ENCODE results near the gene SLC26A2. TPM values are rescaled to one million over a fixed set of nuclear protein-coding genes. Genes with fewer than 3 reads are reported as not detected.
A peak's percentile ranks its signal among the peaks of the same experiment; 100 is the strongest.

SLC26A2 gene
- total and polyA plus RNA-seq, 7 donors = 6.4 to 88.8 (median 12.1) TPM

- no peak for DNase-seq
- intact Hi-C loops (cut with DNase I) = no loop called here
- H3K27ac ChIP-seq = no peak overlapping the region
Observed at GRCh38 chr5:149953436-149954121, 7.0 kb upstream of the SLC26A2 start.

GRCh38 chr5:149954798-149955197 lies 5.8 kb upstream of the SLC26A2 start:
- 76 to 81% methylated on average over 6 of the region's 6 CpGs for WGBS, 2 donors
- H3K4me3 ChIP-seq = no peak overlapping the region
- no peaks in the 10 kb centered on the region for H3K9me3 ChIP-seq
- H3K27ac ChIP-seq = no peak overlapping the region
- H3K36me3 ChIP-seq = no peaks in the 10 kb centered on the region
- TF ChIP-seq POLR2A (IDR thresholded peaks at IDR 0.05) (no peak), CTCF (IDR thresholded peaks at IDR 0.05) (no peak), EP300 (IDR thresholded peaks at IDR 0.05) (no peak), POLR2AphosphoS5 (IDR thresholded peaks at IDR 0.05) (no peak)
- DNase-seq = no peak
- H3K4me1 ChIP-seq = peaks cover 0 to 6% (median 3%) of the 10 kb centered on the region in 4 donors
- no peaks in the 10 kb centered on the region for H3K27me3 ChIP-seq
- intact Hi-C loops (cut with DNase I) = no loop called here

More at GRCh38 chr5:149953436-149954121, 7.0 kb upstream of the SLC26A2 start:
- no peak overlapping the region for H3K4me3 ChIP-seq
- no peaks in the 10 kb centered on the region for H3K9me3 ChIP-seq
- H3K4me1 ChIP-seq = no peaks in the 10 kb centered on the region
- 75% methylated on average over 9 of the region's 9 CpGs for WGBS, 2 donors
- no peaks in the 10 kb centered on the region for H3K27me3 ChIP-seq
- no peak for TF ChIP-seq POLR2A (IDR thresholded peaks at IDR 0.05)
- no peaks in the 10 kb centered on the region for H3K36me3 ChIP-seq

GRCh38 chr5:149956685-149957084 lies 3.9 kb upstream of the SLC26A2 start:
- Histone ChIP-seq H3K27me3 (no peaks in the 10 kb centered on the region), H3K4me1 (peaks cover 0 to 19% (median 8%) of the 10 kb centered on the region in 4 donors), H3K9me3 (no peaks in the 10 kb centered on the region), H3K36me3 (no peaks in the 10 kb centered on the region), H3K27ac (no peak overlapping the region), H3K4me3 (no peak overlapping the region)
- 13 to 63% methylated on average over 5 of the region's 5 CpGs for WGBS, 2 donors
- TF ChIP-seq CTCF (IDR thresholded peaks at IDR 0.05) (no peak), EP300 (IDR thresholded peaks at IDR 0.05) (no peak), POLR2AphosphoS5 (IDR thresholded peaks at IDR 0.05) (no peak), POLR2A (IDR thresholded peaks at IDR 0.05) (no peak)
- DNase-seq = no peak
- intact Hi-C loops (cut with DNase I) = no loop called here

- Histone ChIP-seq H3K4me3 (no peak overlapping the region), H3K4me1 (peaks cover 0 to 19% (median 9%) of the 10 kb centered on the region in 4 donors), H3K36me3 (no peaks in the 10 kb centered on the region), H3K27ac (no peak overlapping the region), H3K27me3 (no peaks in the 10 kb centered on the region), H3K9me3 (no peaks in the 10 kb centered on the region)
- WGBS, 2 donors = 29 to 77% methylated on average over 4 of the region's 4 CpGs
- intact Hi-C loops (cut with DNase I) = loop anchor here (2.0 kb wide), 1 partner anchor 127 kb away; no protein-coding TSS in a partner anchor
- no peak for DNase-seq
- no peak for TF ChIP-seq POLR2A (IDR thresholded peaks at IDR 0.05)
- TF ChIP-seq EP300 (IDR thresholded peaks at IDR 0.05) = no peak
- TF ChIP-seq POLR2AphosphoS5 (IDR thresholded peaks at IDR 0.05) = no peak
- TF ChIP-seq CTCF (IDR thresholded peaks at IDR 0.05) = no peak
Observed at GRCh38 chr5:149957855-149958254, 2.7 kb upstream of the SLC26A2 start.

- Histone ChIP-seq H3K27me3 (no peaks in the 10 kb centered on the region), H3K4me1 (peaks cover 0 to 19% (median 9%) of the 10 kb centered on the region in 4 donors), H3K9me3 (no peaks in the 10 kb centered on the region), H3K27ac (peak overlapping the region; percentile 86 to 93 (median 90)), H3K36me3 (no peaks in the 10 kb centered on the region), H3K4me3 (peak overlapping the region; percentile 62 to 98 (median 82))
- intact Hi-C loops (cut with DNase I) = loop anchor here (2.0 to 5.0 kb wide), 3 partner anchors 31 to 129 kb away; no protein-coding TSS in a partner anchor
- no peak for DNase-seq
- TF ChIP-seq POLR2AphosphoS5 (IDR thresholded peaks at IDR 0.05) (no peak), EP300 (IDR thresholded peaks at IDR 0.05) (no peak), CTCF (IDR thresholded peaks at IDR 0.05) (peak in 3 of 4 experiments; percentile 28 to 46 (median 40)), POLR2A (IDR thresholded peaks at IDR 0.05) (no peak)
- 35 to 40% methylated on average over 14 of the region's 14 CpGs for WGBS, 2 donors
Observed at GRCh38 chr5:149959406-149960236, 937 bp upstream of the SLC26A2 start.

Measured in sigmoid colon (tissue), 7 donors.